GM20000 (cell line): ENCODE data around the gene ADGRG4.

Source experiments
- DNase-seq: peaks from one replicate; pipeline ENCODE4 v3.0.0; 2012; ENCODE audit warnings: low spot score
- TF ChIP-seq, protein P1 (sequence below): IDR thresholded peaks from 2 replicates; pipeline ENCODE4 v1.5.1; 2012; ENCODE audit warnings: mild to moderate bottlenecking, control low read depth; ENCODE audit errors: extremely low read depth, missing control alignments

Gene ADGRG4

DNA sequence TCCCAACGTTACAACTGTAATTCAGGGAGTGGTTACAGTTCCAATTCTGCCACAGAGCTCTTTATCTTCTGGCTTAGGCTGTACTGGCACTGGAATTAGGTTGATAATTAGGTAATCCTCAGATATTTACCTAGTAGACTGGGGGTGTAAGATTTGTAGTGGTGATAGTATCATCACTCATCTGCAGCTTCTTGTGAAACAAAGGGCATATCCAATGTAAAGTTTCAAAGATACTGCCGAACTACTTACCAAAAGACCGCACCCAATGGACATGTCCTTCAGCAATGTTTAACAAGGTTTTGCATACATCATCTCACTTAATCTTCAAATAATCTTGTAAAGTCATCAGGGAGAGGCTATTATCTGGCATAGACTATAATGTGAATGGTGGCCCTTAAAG lies 20.8 kb downstream of the ADGRG4 start:
- TF ChIP-seq, protein P1, sequence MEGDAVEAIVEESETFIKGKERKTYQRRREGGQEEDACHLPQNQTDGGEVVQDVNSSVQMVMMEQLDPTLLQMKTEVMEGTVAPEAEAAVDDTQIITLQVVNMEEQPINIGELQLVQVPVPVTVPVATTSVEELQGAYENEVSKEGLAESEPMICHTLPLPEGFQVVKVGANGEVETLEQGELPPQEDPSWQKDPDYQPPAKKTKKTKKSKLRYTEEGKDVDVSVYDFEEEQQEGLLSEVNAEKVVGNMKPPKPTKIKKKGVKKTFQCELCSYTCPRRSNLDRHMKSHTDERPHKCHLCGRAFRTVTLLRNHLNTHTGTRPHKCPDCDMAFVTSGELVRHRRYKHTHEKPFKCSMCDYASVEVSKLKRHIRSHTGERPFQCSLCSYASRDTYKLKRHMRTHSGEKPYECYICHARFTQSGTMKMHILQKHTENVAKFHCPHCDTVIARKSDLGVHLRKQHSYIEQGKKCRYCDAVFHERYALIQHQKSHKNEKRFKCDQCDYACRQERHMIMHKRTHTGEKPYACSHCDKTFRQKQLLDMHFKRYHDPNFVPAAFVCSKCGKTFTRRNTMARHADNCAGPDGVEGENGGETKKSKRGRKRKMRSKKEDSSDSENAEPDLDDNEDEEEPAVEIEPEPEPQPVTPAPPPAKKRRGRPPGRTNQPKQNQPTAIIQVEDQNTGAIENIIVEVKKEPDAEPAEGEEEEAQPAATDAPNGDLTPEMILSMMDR, result no peak

DNA sequence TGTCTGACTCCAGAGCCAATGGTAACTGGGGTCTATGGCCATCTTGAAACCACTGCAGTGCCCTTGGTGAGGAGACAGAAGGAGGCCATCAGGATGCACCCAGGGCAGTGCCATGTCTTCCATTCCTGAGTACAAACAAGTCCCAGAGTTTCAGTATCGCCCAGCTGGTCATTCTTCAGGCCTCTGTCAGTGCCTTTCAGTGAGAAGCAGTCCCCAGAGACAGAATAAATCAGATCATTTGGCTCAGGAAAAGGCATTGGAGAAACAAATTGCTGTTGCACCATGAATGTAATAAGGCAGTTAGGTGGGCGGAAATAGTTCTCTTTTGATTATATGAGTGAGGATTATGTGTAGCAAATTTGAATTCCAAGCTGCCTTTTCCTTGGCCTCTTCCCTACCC lies 21.3 kb downstream of the ADGRG4 start:
- no peak for DNase-seq
- TF ChIP-seq, protein P1, result no peak

More for the DNA sequence above, 20.8 kb downstream of the ADGRG4 start:
- DNase-seq, result no peak

DNA sequence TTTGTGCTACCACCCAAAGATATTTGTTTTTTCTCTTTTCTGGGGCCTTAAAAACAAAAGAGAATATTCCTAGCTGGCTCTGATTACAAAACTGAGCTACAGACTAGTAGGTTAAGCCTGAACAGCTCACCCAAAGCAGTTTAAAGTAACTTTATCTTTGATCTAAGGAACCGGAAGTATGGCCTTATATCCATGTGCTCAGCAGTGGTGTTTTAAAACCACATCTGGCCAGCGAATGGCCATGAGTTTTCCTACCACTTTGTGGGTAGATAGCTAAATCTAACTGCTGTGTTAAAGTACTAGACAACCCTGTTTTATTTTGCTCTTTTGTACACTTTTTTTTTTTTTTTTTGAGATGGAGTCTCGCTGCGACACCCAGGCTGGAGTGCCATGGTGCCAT lies 24.6 kb downstream of the ADGRG4 start:
- DNase-seq, result no peak
- TF ChIP-seq, protein P1, result no peak

DNA sequence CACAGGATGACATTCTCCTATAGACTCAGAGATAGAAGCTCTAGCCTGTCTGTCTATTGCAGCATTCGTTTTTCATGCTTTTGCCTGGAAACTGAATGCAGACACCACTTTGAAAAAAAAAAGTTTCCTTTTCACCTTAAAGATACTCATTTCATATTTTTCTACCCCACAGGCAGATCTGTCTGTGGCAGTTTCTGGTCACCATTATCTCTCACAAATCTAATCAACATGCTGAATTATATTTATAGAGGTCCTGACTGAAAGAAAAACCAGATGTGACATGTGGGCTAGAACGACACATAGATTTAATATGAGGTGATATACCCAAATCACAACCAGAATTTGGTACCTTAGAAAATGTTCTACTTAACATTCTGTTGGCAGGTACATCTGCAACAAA lies 28.2 kb downstream of the ADGRG4 start:
- no peak for DNase-seq
- TF ChIP-seq, protein P1, result no peak

DNA sequence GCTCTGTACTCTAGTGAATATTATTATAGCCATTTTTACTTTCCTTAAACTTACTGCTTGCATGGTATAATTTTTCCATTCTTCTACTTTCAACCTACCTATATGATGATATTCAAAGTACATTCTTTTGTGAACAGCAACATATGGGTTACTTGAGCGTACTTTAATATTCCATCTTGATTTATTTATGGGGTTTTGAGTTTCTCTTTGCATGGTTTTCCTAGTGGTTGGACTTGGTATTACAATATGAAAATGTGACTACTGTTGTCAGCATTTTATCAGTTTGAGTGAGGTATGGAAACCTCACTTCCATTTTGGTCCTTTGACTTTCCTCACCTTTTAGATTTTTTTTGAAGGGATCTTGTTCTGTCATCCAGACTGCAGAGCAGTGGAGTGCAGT lies 35.9 kb downstream of the ADGRG4 start:
- no peak for DNase-seq

DNA sequence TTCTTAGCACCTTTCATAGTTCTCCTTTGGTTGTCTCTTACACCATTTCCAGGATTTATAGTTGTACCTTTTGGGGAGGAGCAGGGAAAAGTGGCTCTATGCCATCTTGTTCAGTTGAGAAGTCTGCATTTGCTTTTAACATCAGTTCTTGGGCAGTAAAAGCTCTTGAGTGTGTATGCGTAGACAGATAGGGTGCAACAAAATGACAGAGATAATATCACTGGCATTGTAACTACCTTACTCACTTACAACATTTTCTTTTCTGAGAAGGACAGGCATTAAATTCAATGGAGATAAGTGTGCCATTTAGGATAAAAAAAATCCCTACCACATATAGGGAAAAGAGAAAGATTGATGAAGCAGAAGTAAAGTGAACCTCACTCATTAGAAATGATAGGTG lies 38.9 kb downstream of the ADGRG4 start:
- no peak for DNase-seq

More for the DNA sequence above, 35.9 kb downstream of the ADGRG4 start:
- TF ChIP-seq, protein P1, result peak; percentile 8

DNA sequence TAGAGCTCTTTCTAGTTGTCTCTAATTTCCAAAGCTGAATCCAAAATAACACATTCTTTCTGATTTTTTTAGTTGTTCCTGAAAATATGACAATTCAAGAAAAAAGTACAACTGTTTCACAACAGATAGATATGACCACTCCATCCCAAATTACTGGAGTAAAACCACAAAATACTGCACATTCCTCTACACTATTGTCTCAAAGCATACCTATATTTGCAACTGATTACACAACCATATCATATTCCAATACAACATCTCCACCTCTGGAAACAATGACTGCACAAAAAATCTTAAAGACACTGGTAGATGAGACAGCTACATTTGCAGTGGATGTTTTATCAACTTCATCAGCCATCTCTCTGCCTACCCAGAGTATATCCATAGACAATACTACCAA lies 43.6 kb downstream of the ADGRG4 start:
- TF ChIP-seq, protein P1, result no peak
- DNase-seq, result no peak

More for the DNA sequence above, 38.9 kb downstream of the ADGRG4 start:
- TF ChIP-seq, protein P1, result no peak
